Panc1 (cell line): ENCODE measurements around the gene ZCCHC4.

ENCODE experiments used
- CTCF ChIP-seq: fragments of 450-650 bp; IDR thresholded peaks from 2 replicates; pipeline ENCODE4 v1.5.1; 2017; ENCODE audit warnings: mild to moderate bottlenecking
- POLR2AphosphoS5 ChIP-seq: IDR thresholded peaks from 2 replicates; pipeline ENCODE4 v1.6.1; 2012; ENCODE audit warnings: mild to moderate bottlenecking, low read depth, low read length, moderate library complexity
- REST ChIP-seq, 2 experiments: IDR thresholded peaks; 2 replicates each; pipeline ENCODE4 v1.6.1; 2011 to 2012; ENCODE audit warnings: low read depth in 2 of 2, control low read depth in 1 of 2, low read length in 1 of 2, mild to moderate bottlenecking in 1 of 2, moderate library complexity in 1 of 2; ENCODE audit not compliant: insufficient read depth in 1 of 2
- SIN3A ChIP-seq: IDR thresholded peaks from 2 replicates; pipeline ENCODE4 v1.6.1; 2012; ENCODE audit warnings: low read depth, mild to moderate bottlenecking, low read length, moderate library complexity, borderline replicate concordance; ENCODE audit not compliant: insufficient read depth
- TCF7L2 ChIP-seq: IDR thresholded peaks from 2 replicates; pipeline ENCODE4 v1.6.1; 2011; ENCODE audit warnings: mild to moderate bottlenecking, low read depth, low read length, inconsistent platforms

GRCh38 chr4:25401066-25401465 is 88.5 kb downstream of the ZCCHC4 start:
- TF ChIP-seq REST (IDR thresholded peaks at IDR 0.05; ENCODE audit: insufficient read depth in 1 of 2, low read depth in 2 of 2, low read length in 1 of 2) = no peak
- no peak for TF ChIP-seq POLR2AphosphoS5
- no peak for TF ChIP-seq CTCF
- no peak for TF ChIP-seq TCF7L2
- no peak for TF ChIP-seq SIN3A
